Lower lobe of right lung (tissue), 2 donors: ENCODE data around the gene INHBB. TPM values are rescaled to one million over a fixed set of nuclear protein-coding genes. Genes with fewer than 3 reads are reported as not detected.

ENCODE experiments used
- ATAC-seq, 2 donors: fragments of 200-7000 bp; cut with Tn5 transposase; one replicate each; pipeline ENCODE4 v1.9.1; 2020 to 2022; ENCODE audit warnings: mild to moderate bottlenecking in 2 of 2, moderate library complexity in 2 of 2
- DNase-seq: peaks from one replicate; pipeline ENCODE4 v3.0.0-alpha.2; 2020
- H3K27ac ChIP-seq: fragments of 200-600 bp; one replicate; pipeline ENCODE4 v1.8.0; 2022
- H3K27me3 ChIP-seq: fragments of 200-600 bp; one replicate; pipeline ENCODE4 v1.8.0; 2022; ENCODE audit warnings: low read depth
- H3K36me3 ChIP-seq: fragments of 200-600 bp; one replicate; pipeline ENCODE4 v1.8.0; 2022; ENCODE audit warnings: mild to moderate bottlenecking
- H3K4me1 ChIP-seq: fragments of 200-600 bp; one replicate; pipeline ENCODE4 v1.8.0; 2022
- H3K4me3 ChIP-seq: fragments of 200-600 bp; one replicate; pipeline ENCODE4 v1.8.0; 2022; ENCODE audit warnings: mild to moderate bottlenecking
- H3K9me3 ChIP-seq: fragments of 200-600 bp; one replicate; pipeline ENCODE4 v1.8.0; 2022
- CTCF ChIP-seq: fragments of 200-600 bp; IDR thresholded peaks from one replicate; pipeline ENCODE4 v1.8.0; 2022; ENCODE audit warnings: antibody characterized with exemption, mild to moderate bottlenecking
- intact Hi-C: fragments of 100-400 bp; cut with DNase I; formaldehyde crosslinking; loops from one replicate; pipeline ENCODE4 v1.11.0; 2022
- total RNA-seq: library from RNA; stranded (reverse); fragmentation: NEBNext Ultra II Directional; extraction: Animal tissue kit (Norgen Biotek cat#: 25700); gene quantifications from one replicate; pipeline ENCODE4 v1.2.1, GENCODE V29; 2021
- donor health status: DM: no; HTN: yes; CAD: no; lungs with severe emphysema.

Gene INHBB
- total RNA-seq, 1 donor from 2014 or later: 5.2 TPM

- DNase-seq (no peak), ATAC-seq (no peak)
- intact Hi-C loops: no loop called here
- H3K36me3 ChIP-seq: no peaks in the 10 kb centered on the region
- H3K9me3 ChIP-seq: no peaks in the 10 kb centered on the region
- no peak for TF ChIP-seq CTCF
- H3K27me3 ChIP-seq: no peaks in the 10 kb centered on the region
- H3K4me1 ChIP-seq: peaks cover 14% of the 10 kb centered on the region
- H3K4me3 ChIP-seq: no peak overlapping the region
- H3K27ac ChIP-seq: no peak overlapping the region
Observed at GRCh38 chr2:120323807-120324399, 22.0 kb upstream of the INHBB start.

GRCh38 chr2:120324933-120325332, 21.0 kb upstream of the INHBB start:
- no peak overlapping the region for H3K27ac ChIP-seq
- DNase-seq: no peak
- TF ChIP-seq CTCF: no peak
- H3K36me3 ChIP-seq: no peaks in the 10 kb centered on the region
- no peak overlapping the region for H3K4me3 ChIP-seq
- peaks cover 4% of the 10 kb centered on the region for H3K4me1 ChIP-seq
- H3K27me3 ChIP-seq: no peaks in the 10 kb centered on the region
- no peak for ATAC-seq
- no peaks in the 10 kb centered on the region for H3K9me3 ChIP-seq
- intact Hi-C loops: no loop called here

- no peak for TF ChIP-seq CTCF
- no peaks in the 10 kb centered on the region for H3K27me3 ChIP-seq
- intact Hi-C loops: no loop called here
- no peaks in the 10 kb centered on the region for H3K9me3 ChIP-seq
- no peak for DNase-seq
- ATAC-seq: no peak
- H3K4me1 ChIP-seq: peaks cover 4% of the 10 kb centered on the region
- H3K4me3 ChIP-seq: no peak overlapping the region
- no peak overlapping the region for H3K27ac ChIP-seq
- no peaks in the 10 kb centered on the region for H3K36me3 ChIP-seq
Observed at GRCh38 chr2:120326066-120326465, 19.9 kb upstream of the INHBB start.

GRCh38 chr2:120330946-120331822, 14.8 kb upstream of the INHBB start:
- H3K9me3 ChIP-seq: no peaks in the 10 kb centered on the region
- no peak overlapping the region for H3K27ac ChIP-seq
- H3K36me3 ChIP-seq: no peaks in the 10 kb centered on the region
- H3K27me3 ChIP-seq: peaks cover 4% of the 10 kb centered on the region
- no peak overlapping the region for H3K4me3 ChIP-seq
- no peak for TF ChIP-seq CTCF
- DNase-seq (no peak), ATAC-seq (no peak)
- H3K4me1 ChIP-seq: no peaks in the 10 kb centered on the region
- intact Hi-C loops: no loop called here

- TF ChIP-seq CTCF: no peak
- intact Hi-C loops: no loop called here
- H3K27ac ChIP-seq: no peak overlapping the region
- H3K4me1 ChIP-seq: no peaks in the 10 kb centered on the region
- peaks cover 10% of the 10 kb centered on the region for H3K27me3 ChIP-seq
- H3K36me3 ChIP-seq: no peaks in the 10 kb centered on the region
- no peak for ATAC-seq
- no peak for DNase-seq
- no peak overlapping the region for H3K4me3 ChIP-seq
- no peaks in the 10 kb centered on the region for H3K9me3 ChIP-seq
Observed at GRCh38 chr2:120331903-120332302, 14.0 kb upstream of the INHBB start.
